B cell (primary cell): Measurements from ENCODE around the gene EGLN3. TPM values are rescaled to one million over a fixed set of nuclear protein-coding genes. Genes with fewer than 3 reads are reported as not detected.

Experiments used
- ATAC-seq: fragments of 200-7000 bp; cut with Tn5 transposase; one replicate; pipeline ENCODE4 v1.10.0; 2021; ENCODE audit warnings: low read depth, mild to moderate bottlenecking, moderate number of reproducible peaks, moderate library complexity
- CTCF ChIA-PET: fragments of 350-600 bp; sonication (Branson Sonifier 250); formaldehyde crosslinking; loops from one replicate; lab custom pipeline; 2021; ENCODE audit warnings: antibody characterized with exemption, inconsistent platforms; lab: Charles Lee
- POLR2A ChIA-PET: fragments of 350-600 bp; sonication (Branson Sonifier 250); formaldehyde crosslinking; loops from one replicate; lab custom pipeline; 2021; ENCODE audit warnings: antibody characterized with exemption; lab: Charles Lee
- DNase-seq: peaks from one replicate; pipeline ENCODE4 v3.0.0; 2013
- H2AFZ ChIP-seq: 2 replicates; pipeline ENCODE4 v1.6.1; 2012; ENCODE audit warnings: mild to moderate bottlenecking, low read depth, low read length; ENCODE audit not compliant: insufficient read depth, poor library complexity, severe bottlenecking
- H3K27ac ChIP-seq, 2 donors: 1 replicate in 1 of 2; 2 replicates in 1 of 2; pipeline ENCODE4 v1.5.1; 2012 to 2013; ENCODE audit warnings: low read length in 2 of 2, mild to moderate bottlenecking in 2 of 2, moderate library complexity in 1 of 2
- H3K27me3 ChIP-seq, 4 experiments: fragments of 200-600 bp in 1 of 4; sonication (generic) in 1 of 4; replicated peaks in 1 of 4; 1 replicate in 2 of 4; 2 replicates in 2 of 4; pipeline versions ENCODE4 v1.6.1 to v1.7.0; 2013 to 2016; ENCODE audit warnings: low read length in 3 of 4, mild to moderate bottlenecking in 2 of 4, mixed read lengths in 1 of 4, moderate library complexity in 1 of 4; ENCODE audit not compliant: insufficient read depth in 4 of 4, control insufficient read depth in 3 of 4; ENCODE audit errors: control extremely low read depth in 1 of 4
- H3K36me3 ChIP-seq, 2 experiments: replicated peaks in 1 of 2; 1 replicate in 1 of 2; 2 replicates in 1 of 2; pipeline versions ENCODE4 v1.6.1 to v1.7.1; 2013; ENCODE audit warnings: low read length in 1 of 2; ENCODE audit not compliant: insufficient read depth in 2 of 2, control insufficient read depth in 1 of 2; ENCODE audit errors: control extremely low read depth in 1 of 2, extremely low read depth in 1 of 2
- H3K4me1 ChIP-seq, 2 donors: fragments of 200-600 bp in 1 of 2; sonication (generic) in 1 of 2; 1 replicate in 1 of 2; 2 replicates in 1 of 2; pipeline versions ENCODE4 v1.5.1 to v1.6.1; 2013 to 2017; ENCODE audit warnings: low read length in 2 of 2; ENCODE audit not compliant: control insufficient read depth in 2 of 2, insufficient read depth in 2 of 2
- H3K4me2 ChIP-seq: replicated peaks from 2 replicates; pipeline ENCODE3; 2012; ENCODE audit warnings: mild to moderate bottlenecking, low read depth, low read length; ENCODE audit not compliant: poor library complexity, severe bottlenecking
- H3K4me3 ChIP-seq, 5 experiments: fragments of 200-600 bp in 1 of 5; sonication (generic) in 1 of 5; 1 replicate in 3 of 5; 2 replicates in 2 of 5; pipeline versions ENCODE4 v1.5.1 to v1.7.0; 2011 to 2016; ENCODE audit warnings: low read length in 4 of 5, mild to moderate bottlenecking in 4 of 5, low read depth in 2 of 5, control low read depth in 1 of 5, moderate library complexity in 1 of 5; ENCODE audit not compliant: insufficient read depth in 1 of 5; ENCODE audit errors: control extremely low read depth in 1 of 5, extremely low read depth in 1 of 5
- H3K79me2 ChIP-seq: fragments of 200-600 bp; sonication (generic); one replicate; pipeline ENCODE4 v1.6.0; 2016; ENCODE audit warnings: low read length; ENCODE audit not compliant: control insufficient read depth, insufficient read depth
- H3K9ac ChIP-seq: fragments of 200-600 bp; sonication (generic); 2 replicates; pipeline ENCODE4 v1.6.1; 2017; ENCODE audit warnings: mild to moderate bottlenecking, low read length, moderate library complexity
- H3K9me3 ChIP-seq, 3 donors: one replicate each; pipeline versions ENCODE4 v1.6.1 to v1.7.1; 2013; ENCODE audit warnings: low read length in 2 of 3; ENCODE audit not compliant: control insufficient read depth in 2 of 3, insufficient read depth in 1 of 3; ENCODE audit errors: control extremely low read depth in 1 of 3
- H4K20me1 ChIP-seq: 2 replicates; pipeline ENCODE4 v1.6.0; 2012; ENCODE audit warnings: mild to moderate bottlenecking, low read length; ENCODE audit not compliant: insufficient read depth, control insufficient read depth, poor library complexity, severe bottlenecking
- H3K27ac Mint-ChIP-seq: one replicate; pipeline ENCODE4 v1.8.0; 2021; ENCODE audit warnings: mixed read lengths
- H3K27me3 Mint-ChIP-seq: one replicate; pipeline ENCODE4 v1.8.0; 2021; ENCODE audit warnings: mixed read lengths
- H3K4me1 Mint-ChIP-seq: one replicate; pipeline ENCODE4 v1.8.0; 2021; ENCODE audit warnings: mixed read lengths
- H3K4me3 Mint-ChIP-seq: one replicate; pipeline ENCODE4 v1.8.0; 2021; ENCODE audit warnings: mixed read lengths
- H3K9me3 Mint-ChIP-seq: one replicate; pipeline ENCODE4 v1.8.0; 2022; ENCODE audit warnings: mixed read lengths; ENCODE audit not compliant: insufficient read depth
- CTCF ChIP-seq: fragments of 200-600 bp; IDR thresholded peaks from one replicate; pipeline ENCODE4 v1.8.0; 2022; ENCODE audit warnings: antibody characterized with exemption, mild to moderate bottlenecking
- EZH2 ChIP-seq: IDR thresholded peaks from 2 replicates; pipeline ENCODE4 v1.6.1; 2012; ENCODE audit warnings: borderline replicate concordance, low read depth, mild to moderate bottlenecking, moderate library complexity, low read length; ENCODE audit not compliant: insufficient read depth, poor library complexity, severe bottlenecking
- WGBS: methylation state at CpG from one replicate; pipeline ENCODE4 v1.1.5; 2013; ENCODE audit warnings: missing lambda C conversion rate; ENCODE audit not compliant: insufficient coverage; 5-methylcytosine and 5-hydroxymethylcytosine counted together
- intact Hi-C: fragments of 100-400 bp; cut with micrococcal nuclease; formaldehyde crosslinking; loops from one replicate; pipeline ENCODE4 v1.10.0; 2022
- polyA plus RNA-seq: library from polyadenylated mRNA; depleted of rRNA; stranded (reverse); fragments of >200 nt; gene quantifications from 2 replicates; pipeline ENCODE4 v1.2.3, GENCODE V29; 2012
- total RNA-seq, 2 donors: library from RNA; stranded (reverse); fragments of 120-200 nt in 1 of 2; gene quantifications; 1 replicate in 1 of 2; 2 replicates in 1 of 2; pipeline versions ENCODE4 v1.2.3 to v1.2.4, GENCODE V29; 2013 to 2022

The EGLN3 gene
- total and polyA plus RNA-seq, 2 donors (not counting 1 experiment from before 2014, with no cell fraction given) = 0.69 to 1.7 TPM

- POLR2A ChIA-PET = no interaction called here
- no peak for DNase-seq
- intact Hi-C loops = no loop called here
- no peaks in the 10 kb centered on the region for H3K4me1 ChIP-seq
- H4K20me1 ChIP-seq = no peaks in the 10 kb centered on the region
- H3K9ac ChIP-seq = no peak overlapping the region
- H3K27me3 ChIP-seq = peaks cover 0 to 3% (median 0%) of the 10 kb centered on the region in 4 experiments
- no peak overlapping the region for H3K4me2 ChIP-seq
- no peak overlapping the region for H3K4me3 ChIP-seq
- H3K36me3 ChIP-seq = no peaks in the 10 kb centered on the region
- no peak for ATAC-seq
- H3K79me2 ChIP-seq = no peaks in the 10 kb centered on the region
- no peak for TF ChIP-seq EZH2
- TF ChIP-seq CTCF = no peak
- H2AFZ ChIP-seq = no peak overlapping the region
- Mint-ChIP-seq H3K4me3 (no peak overlapping the region), H3K4me1 (no peaks in the 10 kb centered on the region), H3K27me3 (peaks cover 9% of the 10 kb centered on the region), H3K9me3 (no peaks in the 10 kb centered on the region), H3K27ac (no peak overlapping the region)
- 25% methylated on average over 1 of the region's 5 CpGs for WGBS
- H3K9me3 ChIP-seq = no peaks in the 10 kb centered on the region
- CTCF ChIA-PET = no interaction called here
- no peak overlapping the region for H3K27ac ChIP-seq
Measured at GRCh38 chr14:33940561-33941011, 10.3 kb downstream of the EGLN3 start.

GRCh38 chr14:33938131-33938949, 12.5 kb downstream of the EGLN3 start:
- no peaks in the 10 kb centered on the region for H4K20me1 ChIP-seq
- no peak overlapping the region for H3K27ac ChIP-seq
- TF ChIP-seq CTCF = no peak
- POLR2A ChIA-PET = no interaction called here
- ATAC-seq = no peak
- no peaks in the 10 kb centered on the region for H3K36me3 ChIP-seq
- no peak overlapping the region for H3K4me2 ChIP-seq
- no peak overlapping the region for H3K9ac ChIP-seq
- H3K27me3 Mint-ChIP-seq = peaks cover 9% of the 10 kb centered on the region
- H2AFZ ChIP-seq = no peak overlapping the region
- 36% methylated on average over 17 of the region's 20 CpGs for WGBS
- no peaks in the 10 kb centered on the region for H3K27me3 ChIP-seq
- intact Hi-C loops = no loop called here
- no peaks in the 10 kb centered on the region for H3K4me1 Mint-ChIP-seq
- no peak overlapping the region for H3K4me3 Mint-ChIP-seq
- no peaks in the 10 kb centered on the region for H3K79me2 ChIP-seq
- CTCF ChIA-PET = no interaction called here
- no peak overlapping the region for H3K27ac Mint-ChIP-seq
- H3K4me3 ChIP-seq = no peak overlapping the region
- H3K9me3 Mint-ChIP-seq = no peaks in the 10 kb centered on the region
- no peaks in the 10 kb centered on the region for H3K4me1 ChIP-seq
- H3K9me3 ChIP-seq = no peaks in the 10 kb centered on the region
- no peak for DNase-seq
